HG03469 (cell line): ENCODE measurements around the gene NHERF2.
"Not testable (repeated sequence)": the region's sequence is repeated elsewhere in the genome, so short reads cannot be mapped to it uniquely, and the experiment has no call there.

ENCODE experiments used
- ATAC-seq: cut with Tn5 transposase; IDR thresholded peaks from one replicate; pipeline ENCODE4 v1.9.1; 2021; ENCODE audit warnings: mild to moderate bottlenecking, moderate library complexity, moderate number of reproducible peaks; ENCODE audit not compliant: unreplicated experiment

The NHERF2 gene

GRCh38 chr16:2005646-2006045, 21.1 kb upstream of the NHERF2 start:
- ATAC-seq = no peak

- no peak for ATAC-seq
Observed at GRCh38 chr16:2006317-2006716, 20.4 kb upstream of the NHERF2 start.

- ATAC-seq = no peak
Observed at GRCh38 chr16:2007081-2007836, 19.4 kb upstream of the NHERF2 start.

- no peak for ATAC-seq
Observed at GRCh38 chr16:2008009-2008526, 18.6 kb upstream of the NHERF2 start.

GRCh38 chr16:2008631-2009163, 18.0 kb upstream of the NHERF2 start:
- ATAC-seq = no peak

GRCh38 chr16:2009164-2009711, 17.5 kb upstream of the NHERF2 start:
- ATAC-seq = peak; percentile 27

GRCh38 chr16:2009791-2010510, 16.8 kb upstream of the NHERF2 start, which contains the start of gene ZNF598:
ZNF598 (minus strand) TSS chr16:2009821.
- ATAC-seq = peak; percentile 39

- not testable (repeated sequence) for ATAC-seq
Observed at GRCh38 chr16:2011726-2012125, 15.0 kb upstream of the NHERF2 start.

- no peak for ATAC-seq
Observed at GRCh38 chr16:2013527-2013926, 13.2 kb upstream of the NHERF2 start.

- ATAC-seq = no peak
Observed at GRCh38 chr16:2015117-2015946, 11.4 kb upstream of the NHERF2 start.

- no peak for ATAC-seq
Observed at GRCh38 chr16:2015947-2016208, 10.8 kb upstream of the NHERF2 start.

GRCh38 chr16:2016407-2016922, 10.2 kb upstream of the NHERF2 start:
- no peak for ATAC-seq

GRCh38 chr16:2019518-2019920, 7.2 kb upstream of the NHERF2 start, which contains the start of gene NPW:
NPW (plus strand) TSS chr16:2019785.
- ATAC-seq = no peak

- ATAC-seq = no peak
Observed at GRCh38 chr16:2019921-2020831, 6.5 kb upstream of the NHERF2 start.

GRCh38 chr16:2022723-2023091, 4.0 kb upstream of the NHERF2 start:
- ATAC-seq = no peak

GRCh38 chr16:2023092-2024031, 3.3 kb upstream of the NHERF2 start:
- ATAC-seq = no peak

GRCh38 chr16:2024032-2024420, 2.7 kb upstream of the NHERF2 start:
- ATAC-seq = no peak

- no peak for ATAC-seq
Observed at GRCh38 chr16:2025251-2025650, 1.5 kb upstream of the NHERF2 start.
